Endothelial cell of umbilical vein (primary cell): ENCODE measurements around the gene RELN. TPM values are rescaled to one million over a fixed set of nuclear protein-coding genes. Genes with fewer than 3 reads are reported as not detected.

Experiments used
- BruUV-seq: library from RNA; stranded (reverse); fragments of 400-500 nt; replicated peaks from 2 replicates; lab custom pipeline; 2021; lab: Mats Ljungman, UMichigan
- CTCF ChIA-PET: fragments of 300-600, 350-600 bp; sonication (Branson Sonifier 250); formaldehyde crosslinking; loops from one replicate; lab custom pipeline; 2021; ENCODE audit warnings: antibody characterized with exemption, inconsistent platforms; lab: Charles Lee
- POLR2A ChIA-PET: fragments of 300-600, 350-600 bp; sonication (Branson Sonifier 250); formaldehyde crosslinking; loops from one replicate; lab custom pipeline; 2021; ENCODE audit warnings: antibody characterized with exemption, inconsistent platforms; lab: Charles Lee
- DNase-seq: peaks from one replicate; pipeline ENCODE4 v3.0.0-alpha.2; 2011; ENCODE audit warnings: low read depth, low spot score
- FAIRE-seq: peaks from 2 replicates; lab custom pipeline; 2011; peaks lifted over from hg19 to GRCh38; lab: Jason Lieb, UNC
- H2AFZ ChIP-seq: 2 replicates; pipeline ENCODE4 v1.6.0; 2012; ENCODE audit warnings: low read depth, low read length, control low read depth, inconsistent platforms
- H3K27ac ChIP-seq: 2 replicates; pipeline ENCODE4 v1.5.1; 2011; ENCODE audit warnings: low read depth, mild to moderate bottlenecking, control low read depth, low read length, moderate library complexity; ENCODE audit not compliant: insufficient read depth
- H3K27me3 ChIP-seq, 2 experiments: 2 replicates each; pipeline versions ENCODE4 v1.6.0 to v1.6.1; 2011; ENCODE audit warnings: low read length in 2 of 2, mixed read lengths in 1 of 2; ENCODE audit not compliant: control insufficient read depth in 2 of 2, insufficient read depth in 2 of 2
- H3K36me3 ChIP-seq, 2 experiments: 2 replicates in 1 of 2; 3 replicates in 1 of 2; pipeline ENCODE4 v1.5.1; 2011; ENCODE audit warnings: low read length in 2 of 2, mild to moderate bottlenecking in 1 of 2, moderate library complexity in 1 of 2; ENCODE audit not compliant: control insufficient read depth in 2 of 2, insufficient read depth in 2 of 2; ENCODE audit errors: extremely low read depth in 1 of 2
- H3K4me1 ChIP-seq: 3 replicates; pipeline ENCODE4 v1.5.1; 2011; ENCODE audit warnings: mild to moderate bottlenecking, low read length; ENCODE audit not compliant: control insufficient read depth, insufficient read depth; ENCODE audit errors: extremely low read depth
- H3K4me2 ChIP-seq: 2 replicates; pipeline ENCODE4 v1.6.1; 2011; ENCODE audit warnings: low read length, control low read depth, mixed read lengths; ENCODE audit not compliant: insufficient read depth
- H3K4me3 ChIP-seq, 3 experiments: fragments of 200-600 bp in 1 of 3; sonication (generic), shearing (Covaris generic) in 1 of 3; replicated peaks in 1 of 3; 2 replicates each; pipeline ENCODE4 v1.5.1; 2011 to 2016; ENCODE audit warnings: control low read depth in 3 of 3, low read length in 3 of 3, mild to moderate bottlenecking in 2 of 3, inconsistent platforms in 1 of 3, low read depth in 1 of 3, moderate library complexity in 1 of 3; ENCODE audit not compliant: insufficient read depth in 1 of 3
- H3K79me2 ChIP-seq: 2 replicates; pipeline ENCODE4 v1.6.0; 2012; ENCODE audit warnings: low read length, inconsistent platforms; ENCODE audit not compliant: control insufficient read depth, insufficient read depth
- H3K9ac ChIP-seq: replicated peaks from 2 replicates; pipeline ENCODE3; 2011; ENCODE audit warnings: low read length, control low read depth; ENCODE audit not compliant: insufficient read depth; ENCODE audit errors: extremely low read depth
- H3K9me1 ChIP-seq: replicated peaks from 3 replicates; pipeline ENCODE4 v1.6.0; 2011; ENCODE audit warnings: mild to moderate bottlenecking, low read length; ENCODE audit not compliant: control insufficient read depth, insufficient read depth; ENCODE audit errors: extremely low read depth
- H3K9me3 ChIP-seq: replicated peaks from 2 replicates; pipeline ENCODE4 v1.5.1; 2012; ENCODE audit warnings: low read length, inconsistent platforms; ENCODE audit not compliant: control insufficient read depth, insufficient read depth
- H4K20me1 ChIP-seq: replicated peaks from 2 replicates; pipeline ENCODE3; 2011; ENCODE audit warnings: mild to moderate bottlenecking, low read length; ENCODE audit not compliant: control insufficient read depth, insufficient read depth; ENCODE audit errors: extremely low read depth
- FOS ChIP-seq: IDR thresholded peaks from 2 replicates; pipeline ENCODE4 v1.6.1; 2011; ENCODE audit warnings: mild to moderate bottlenecking, low read length, moderate library complexity, borderline replicate concordance; ENCODE audit not compliant: insufficient read depth
- GATA2 ChIP-seq: IDR thresholded peaks from 2 replicates; pipeline ENCODE4 v1.7.0; 2011; ENCODE audit warnings: low read depth, mild to moderate bottlenecking, moderate library complexity, mixed read lengths, low read length; ENCODE audit not compliant: insufficient read length, insufficient read depth
- JUN ChIP-seq: IDR thresholded peaks from 2 replicates; pipeline ENCODE4 v1.6.1; 2011; ENCODE audit warnings: borderline replicate concordance, low read depth; ENCODE audit not compliant: insufficient read length, insufficient read depth
- MAX ChIP-seq: IDR thresholded peaks from 2 replicates; pipeline ENCODE4 v1.6.1; 2011; ENCODE audit not compliant: insufficient read depth, insufficient read length
- MYC ChIP-seq: IDR thresholded peaks from one replicate; pipeline ENCODE4 v1.6.1; 2011; ENCODE audit warnings: mild to moderate bottlenecking, low read depth, low read length
- POLR2AphosphoS5 ChIP-seq: IDR thresholded peaks from 2 replicates; pipeline ENCODE4 v1.6.1; 2012; ENCODE audit warnings: low read depth, mild to moderate bottlenecking, control low read depth, low read length, moderate library complexity; ENCODE audit not compliant: insufficient read depth
- dilution Hi-C: fragments of 300-500 bp; cut with MboI; formaldehyde crosslinking; loops from one replicate; pipeline ENCODE4 v1.15.0; 2019; ENCODE audit warnings: low sequenced_read_pairs; ENCODE audit not compliant: extremely low pct_ligation_motif_present
- intact Hi-C: fragments of 100-400 bp; cut with micrococcal nuclease; formaldehyde crosslinking; loops from one replicate; pipeline ENCODE4 v1.10.0; 2022
- polyA plus RNA-seq, 4 experiments: library from polyadenylated mRNA; depleted of rRNA in 3 of 4; stranded (reverse) in 3 of 4; unstranded in 1 of 4; fragments of >200 nt; gene quantifications; 2 replicates each; pipeline versions ENCODE4 v1.2.1 to v1.2.3, GENCODE V29; 2011 to 2012; ENCODE audit warnings: missing spikeins in 1 of 4
- total RNA-seq: library from RNA; stranded (reverse); gene quantifications from 2 replicates; pipeline ENCODE4 v1.2.3, GENCODE V29; 2021
- TF ChIP-seq, protein P1 (sequence below), 2 donors: IDR thresholded peaks; 1 replicate in 1 of 2; 2 replicates in 1 of 2; pipeline ENCODE4 v1.5.1; 2011; ENCODE audit warnings: low read length in 2 of 2, mild to moderate bottlenecking in 2 of 2, moderate library complexity in 2 of 2, control low read depth in 1 of 2, inconsistent platforms in 1 of 2, low read depth in 1 of 2; ENCODE audit not compliant: insufficient read depth in 1 of 2; ENCODE audit errors: extremely low read depth in 1 of 2

RELN gene
- total and polyA plus RNA-seq, 2 donors (not counting 3 experiments of a cell fraction or from before 2014, with no cell fraction given), result 0.15 to 0.22 TPM

DNA sequence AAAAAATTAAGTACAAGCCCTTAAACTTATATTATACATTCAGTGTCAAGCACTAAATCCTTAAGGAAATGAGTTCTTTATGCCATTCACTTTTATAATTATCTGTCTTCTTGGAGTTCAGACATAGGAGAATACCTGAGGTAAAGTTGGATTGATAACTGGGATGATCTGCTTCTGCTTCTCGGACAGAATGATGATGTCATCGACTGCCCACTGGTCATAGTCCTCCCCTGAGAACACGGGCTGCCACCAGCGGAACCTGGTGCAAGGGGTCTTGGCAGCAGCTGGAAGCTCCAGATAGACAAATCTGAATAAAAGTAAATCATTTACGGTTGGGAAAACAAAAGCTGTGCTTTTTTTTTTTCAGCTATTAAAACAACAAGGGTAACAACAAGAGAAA, 395.3 kb downstream of the RELN start:
- no peaks in the 10 kb centered on the region for H3K79me2 ChIP-seq
- CTCF ChIA-PET, result no interaction called here
- H3K27me3 ChIP-seq, result peaks cover 0 to 3% of the 10 kb centered on the region in 2 experiments
- H3K4me1 ChIP-seq, result peaks cover 16% of the 10 kb centered on the region
- H3K36me3 ChIP-seq, result no peaks in the 10 kb centered on the region
- POLR2A ChIA-PET, result no interaction called here
- H3K9ac ChIP-seq, result no peak overlapping the region
- H3K4me2 ChIP-seq, result no peak overlapping the region
- intact Hi-C loops, result no loop called here
- DNase-seq (no peak), FAIRE-seq (no peak)
- no peaks in the 10 kb centered on the region for H3K9me1 ChIP-seq
- TF ChIP-seq, protein P1, sequence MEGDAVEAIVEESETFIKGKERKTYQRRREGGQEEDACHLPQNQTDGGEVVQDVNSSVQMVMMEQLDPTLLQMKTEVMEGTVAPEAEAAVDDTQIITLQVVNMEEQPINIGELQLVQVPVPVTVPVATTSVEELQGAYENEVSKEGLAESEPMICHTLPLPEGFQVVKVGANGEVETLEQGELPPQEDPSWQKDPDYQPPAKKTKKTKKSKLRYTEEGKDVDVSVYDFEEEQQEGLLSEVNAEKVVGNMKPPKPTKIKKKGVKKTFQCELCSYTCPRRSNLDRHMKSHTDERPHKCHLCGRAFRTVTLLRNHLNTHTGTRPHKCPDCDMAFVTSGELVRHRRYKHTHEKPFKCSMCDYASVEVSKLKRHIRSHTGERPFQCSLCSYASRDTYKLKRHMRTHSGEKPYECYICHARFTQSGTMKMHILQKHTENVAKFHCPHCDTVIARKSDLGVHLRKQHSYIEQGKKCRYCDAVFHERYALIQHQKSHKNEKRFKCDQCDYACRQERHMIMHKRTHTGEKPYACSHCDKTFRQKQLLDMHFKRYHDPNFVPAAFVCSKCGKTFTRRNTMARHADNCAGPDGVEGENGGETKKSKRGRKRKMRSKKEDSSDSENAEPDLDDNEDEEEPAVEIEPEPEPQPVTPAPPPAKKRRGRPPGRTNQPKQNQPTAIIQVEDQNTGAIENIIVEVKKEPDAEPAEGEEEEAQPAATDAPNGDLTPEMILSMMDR (IDR thresholded peaks at IDR 0.05; ENCODE audit: extremely low read depth in 1 of 2, insufficient read depth in 1 of 2, low read depth in 1 of 2, low read length in 2 of 2), result no peak
- TF ChIP-seq FOS, result no peak
- TF ChIP-seq POLR2AphosphoS5, result no peak
- no peak for TF ChIP-seq MAX
- TF ChIP-seq MYC, result no peak
- H2AFZ ChIP-seq, result no peak overlapping the region
- no peaks in the 10 kb centered on the region for H3K9me3 ChIP-seq
- no TSS peak for BruUV-seq
- no peaks in the 10 kb centered on the region for H4K20me1 ChIP-seq
- H3K27ac ChIP-seq, result no peak overlapping the region
- dilution Hi-C loops, result no loop called here
- H3K4me3 ChIP-seq, result no peak overlapping the region

GRCh38 chr7:103593691-103594090, 395.8 kb downstream of the RELN start:
- POLR2A ChIA-PET, result no interaction called here
- CTCF ChIA-PET, result interaction anchor here (1.1 kb wide), 1 partner anchor 39 kb away, joined by 3 read pairs; no protein-coding TSS in a partner anchor
- H3K4me2 ChIP-seq, result no peak overlapping the region
- intact Hi-C loops, result no loop called here
- H3K27ac ChIP-seq, result no peak overlapping the region
- H3K79me2 ChIP-seq, result no peaks in the 10 kb centered on the region
- no TSS peak for BruUV-seq
- H3K4me1 ChIP-seq, result peaks cover 13% of the 10 kb centered on the region
- H3K9me1 ChIP-seq, result no peaks in the 10 kb centered on the region
- FAIRE-seq, result no peak
- TF ChIP-seq POLR2AphosphoS5 (no peak), GATA2 (no peak), JUN (no peak), MAX (no peak), FOS (no peak)
- no peak overlapping the region for H2AFZ ChIP-seq
- no peaks in the 10 kb centered on the region for H3K9me3 ChIP-seq
- H3K9ac ChIP-seq, result no peak overlapping the region
- H4K20me1 ChIP-seq, result no peaks in the 10 kb centered on the region
- dilution Hi-C loops, result no loop called here
- no peaks in the 10 kb centered on the region for H3K36me3 ChIP-seq
- no peak overlapping the region for H3K4me3 ChIP-seq
- H3K27me3 ChIP-seq, result peaks cover 0 to 3% of the 10 kb centered on the region in 2 experiments
- no peak for DNase-seq
